SK-N-SH (cell line): ENCODE data around the gene ACOXL. TPM values are rescaled to one million over a fixed set of nuclear protein-coding genes. Genes with fewer than 3 reads are reported as not detected.

Experiments
- CTCF ChIA-PET: fragments of 300-600, 350-600 bp; formaldehyde crosslinking; extraction: SDS; loops from one replicate; lab custom pipeline; 2021; lab: Yijun Ruan, JAX
- POLR2A ChIA-PET: fragments of 350-600 bp; sonication (Branson Sonifier 250); formaldehyde crosslinking; extraction: SDS; loops from one replicate; lab custom pipeline; 2020; ENCODE audit warnings: antibody characterized with exemption, inconsistent platforms; lab: Yijun Ruan, JAX
- DNase-seq: peaks from one replicate; pipeline ENCODE4 v3.0.0; 2012
- H2AFZ ChIP-seq: fragments of 200-600 bp; sonication (generic); 2 replicates; pipeline ENCODE4 v1.8.1; 2016; ENCODE audit warnings: antibody characterized with exemption, mild to moderate bottlenecking, low read depth
- H3F3A ChIP-seq: fragments of 200-600 bp; sonication (generic); replicated peaks from 2 replicates; pipeline ENCODE3; 2016; ENCODE audit warnings: antibody characterized with exemption, mild to moderate bottlenecking; ENCODE audit not compliant: insufficient read depth
- H3K27ac ChIP-seq, 2 experiments: fragments of 200-500 bp in 1 of 2; fragments of 200-600 bp in 1 of 2; sonication (Bioruptor generic) in 1 of 2; sonication (generic), shearing (Covaris generic) in 1 of 2; 2 replicates each; pipeline versions ENCODE4 v1.5.1 to v1.6.1; 2014 to 2016; ENCODE audit warnings: low read depth in 2 of 2, inconsistent platforms in 1 of 2, low read length in 1 of 2, mild to moderate bottlenecking in 1 of 2, mixed read lengths in 1 of 2
- H3K27me3 ChIP-seq: fragments of 200-600 bp; sonication (generic), shearing (Covaris generic); 2 replicates; pipeline ENCODE4 v1.6.1; 2016; ENCODE audit warnings: mixed run types; ENCODE audit not compliant: insufficient read depth
- H3K36me3 ChIP-seq, 2 experiments: fragments of 200-500 bp in 1 of 2; fragments of 200-600 bp in 1 of 2; sonication (Bioruptor generic) in 1 of 2; sonication (generic) in 1 of 2; replicated peaks in 1 of 2; 2 replicates each; pipeline versions ENCODE3 to v1.5.1; 2014 to 2016; ENCODE audit warnings: low read length in 1 of 2, mild to moderate bottlenecking in 1 of 2; ENCODE audit not compliant: insufficient read depth in 2 of 2, control insufficient read depth in 1 of 2
- H3K4me1 ChIP-seq, 2 experiments: fragments of 200-500 bp in 1 of 2; fragments of 200-600 bp in 1 of 2; sonication (Bioruptor generic) in 1 of 2; sonication (generic), shearing (Covaris generic) in 1 of 2; 2 replicates each; pipeline versions ENCODE4 v1.5.1 to v1.6.1; 2014 to 2016; ENCODE audit warnings: low read depth in 1 of 2, low read length in 1 of 2, mixed run types in 1 of 2; ENCODE audit not compliant: insufficient read depth in 2 of 2, control insufficient read depth in 1 of 2
- H3K4me2 ChIP-seq: fragments of 200-600 bp; sonication (generic), shearing (Covaris generic); 2 replicates; pipeline ENCODE4 v1.6.1; 2017; ENCODE audit warnings: mixed run types
- H3K4me3 ChIP-seq, 2 experiments: fragments of 200-500 bp in 1 of 2; fragments of 200-600 bp in 1 of 2; sonication (Bioruptor generic) in 1 of 2; sonication (generic), shearing (Covaris generic) in 1 of 2; 2 replicates each; pipeline versions ENCODE4 v1.5.1 to v1.8.1; 2014 to 2016; ENCODE audit warnings: low read depth in 2 of 2, inconsistent platforms in 1 of 2, low read length in 1 of 2, mild to moderate bottlenecking in 1 of 2, mixed read lengths in 1 of 2, moderate library complexity in 1 of 2
- H3K79me2 ChIP-seq: fragments of 200-600 bp; sonication (generic); 2 replicates; pipeline ENCODE4 v1.8.1; 2017; ENCODE audit warnings: mild to moderate bottlenecking; ENCODE audit not compliant: insufficient read depth
- H3K9ac ChIP-seq: fragments of 200-600 bp; sonication (generic); 2 replicates; pipeline ENCODE4 v1.6.1; 2017; ENCODE audit warnings: mixed run types
- H3K9me2 ChIP-seq: fragments of 200-600 bp; sonication (generic); 2 replicates; pipeline ENCODE4 v1.6.1; 2017; ENCODE audit warnings: mixed run types
- H3K9me3 ChIP-seq: fragments of 200-600 bp; sonication (generic); 2 replicates; pipeline ENCODE4 v1.6.1; 2017; ENCODE audit warnings: mixed run types, mild to moderate bottlenecking, moderate library complexity
- H4K20me1 ChIP-seq: fragments of 200-600 bp; sonication (generic); 2 replicates; pipeline ENCODE4 v1.6.1; 2017; ENCODE audit warnings: mild to moderate bottlenecking, mixed run types; ENCODE audit not compliant: insufficient read depth
- CHD2 ChIP-seq: fragments of 150-350 bp; IDR thresholded peaks from 2 replicates; pipeline ENCODE4 v1.6.1; 2018; ENCODE audit warnings: low read length; ENCODE audit not compliant: partially characterized antibody
- ELF1 ChIP-seq: IDR thresholded peaks from 2 replicates; pipeline ENCODE4 v1.4.0; 2012
- FOSL2 ChIP-seq: IDR thresholded peaks from 2 replicates; pipeline ENCODE4 v1.4.0; 2012; ENCODE audit warnings: low read depth, mild to moderate bottlenecking, moderate library complexity, borderline replicate concordance
- FOXJ3 ChIP-seq: sonication (generic); formaldehyde crosslinking; IDR thresholded peaks from 2 replicates; pipeline ENCODE4 v1.5.1; 2020; ENCODE audit warnings: mild to moderate bottlenecking, missing genetic modification reagents
- FOXM1 ChIP-seq: IDR thresholded peaks from 2 replicates; pipeline ENCODE4 v1.4.0; 2012; ENCODE audit warnings: low read depth, mild to moderate bottlenecking
- GABPA ChIP-seq: IDR thresholded peaks from 2 replicates; pipeline ENCODE4 v1.4.0; 2012; ENCODE audit warnings: low read depth, mild to moderate bottlenecking
- MXI1 ChIP-seq: IDR thresholded peaks from 2 replicates; pipeline ENCODE4 v1.6.1; 2012; ENCODE audit warnings: mild to moderate bottlenecking, low read depth, low read length, improper control_type of control experiment
- RXRA ChIP-seq: IDR thresholded peaks from 2 replicates; pipeline ENCODE4 v1.4.0; 2012; ENCODE audit warnings: low read depth, mild to moderate bottlenecking, borderline replicate concordance
- SIN3A ChIP-seq: IDR thresholded peaks from 2 replicates; pipeline ENCODE4 v1.6.1; 2012; ENCODE audit warnings: low read depth, mild to moderate bottlenecking, low read length, moderate library complexity, borderline replicate concordance
- SMC3 ChIP-seq: IDR thresholded peaks from 2 replicates; pipeline ENCODE4 v1.6.1; 2012; ENCODE audit warnings: low read depth, low read length, improper control_type of control experiment
- TCF12 ChIP-seq: IDR thresholded peaks from 2 replicates; pipeline ENCODE4 v1.4.0; 2012
- YY1 ChIP-seq: IDR thresholded peaks from 2 replicates; pipeline ENCODE4 v1.4.0; 2012; ENCODE audit warnings: low read depth, mild to moderate bottlenecking
- WGBS: methylation state at CpG from one replicate; pipeline ENCODE4 v1.1.6; 2017; ENCODE audit warnings: low lambda C conversion rate; 5-methylcytosine and 5-hydroxymethylcytosine counted together
- polyA plus RNA-seq, 3 experiments: library from polyadenylated mRNA; depleted of rRNA; stranded (reverse); fragments of >200 nt; gene quantifications; 2 replicates each; pipeline ENCODE4 v1.2.3, GENCODE V29; 2012
- TF ChIP-seq, protein P1 (sequence below): fragments of 150-350 bp; IDR thresholded peaks from 2 replicates; pipeline ENCODE4 v1.6.1; 2017; ENCODE audit warnings: antibody characterized with exemption, low read length, low read depth, borderline replicate concordance
- TF ChIP-seq, protein P2 (sequence below): IDR thresholded peaks from 2 replicates; pipeline ENCODE4 v1.4.0; 2012; ENCODE audit warnings: low read depth, borderline replicate concordance
- TF ChIP-seq, protein P3 (sequence below): fragments of 200-600 bp; sonication (generic); IDR thresholded peaks from 2 replicates; pipeline ENCODE4 v1.6.1; 2017; ENCODE audit warnings: antibody characterized with exemption, mild to moderate bottlenecking, moderate library complexity
- TF ChIP-seq, protein P4 (sequence below): IDR thresholded peaks from 2 replicates; pipeline ENCODE4; 2012
- TF ChIP-seq, protein P5 (sequence below): fragments of 150-350 bp; IDR thresholded peaks from 2 replicates; pipeline ENCODE4 v1.6.1; 2016; ENCODE audit warnings: mild to moderate bottlenecking, low read depth, low read length

Gene ACOXL
- polyA plus RNA-seq, 1 of the 3 experiments (the other 2 are of a cell fraction), result not detected

DNA sequence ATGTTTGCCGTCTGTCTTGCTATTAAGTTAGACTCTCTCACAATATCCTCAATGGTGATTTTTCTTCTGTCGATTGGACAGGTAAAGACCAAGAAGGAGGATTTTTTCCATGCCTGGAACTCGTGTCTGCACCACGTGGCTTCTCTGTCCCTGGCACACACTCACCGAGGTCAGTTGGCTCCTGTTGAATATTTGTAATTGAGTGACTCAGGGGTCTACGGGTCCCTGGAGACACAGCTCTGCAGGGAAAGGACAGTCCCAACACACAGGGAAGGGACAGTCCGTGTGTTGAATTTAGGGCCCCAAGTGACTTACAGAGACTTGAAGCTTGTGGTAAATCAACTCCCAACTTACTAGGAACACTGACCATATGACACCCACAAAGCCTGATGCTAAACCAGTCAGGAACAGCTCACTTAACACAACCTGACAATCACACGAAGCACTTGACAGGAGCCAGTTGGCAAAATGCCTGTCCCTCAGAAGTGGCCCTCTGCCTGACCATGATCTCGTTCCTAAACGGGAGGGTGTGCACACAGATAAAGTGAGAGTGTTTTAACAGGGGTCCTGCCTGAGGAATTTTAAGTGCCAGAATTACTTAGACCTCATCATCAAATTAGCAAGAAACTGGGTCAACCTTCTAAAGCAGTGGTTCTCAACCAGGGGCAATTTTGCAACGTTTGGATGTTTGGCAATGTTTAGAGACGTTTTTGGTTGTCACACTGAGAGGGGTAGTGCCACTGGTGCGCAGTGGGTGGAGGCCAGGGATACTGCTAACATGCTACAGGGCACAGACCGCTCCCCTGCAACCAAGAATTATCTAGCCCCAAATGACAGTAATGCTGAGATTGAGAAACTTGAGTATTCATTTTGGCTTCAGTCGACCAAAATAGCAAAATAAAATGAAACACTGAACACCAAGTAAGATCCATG lies 299.4 kb downstream of the ACOXL start:
- Histone ChIP-seq H2AFZ (no peak overlapping the region), H3K9me3 (no peaks in the 10 kb centered on the region), H3K27me3 (peaks cover 16% of the 10 kb centered on the region; the same call in 1 of the 2 replicates), H4K20me1 (no peaks in the 10 kb centered on the region), H3K9me2 (no peaks in the 10 kb centered on the region), H3K36me3 (no peaks in the 10 kb centered on the region), H3F3A (no peaks in the 10 kb centered on the region), H3K27ac (no peak overlapping the region), H3K9ac (no peak overlapping the region), H3K79me2 (no peaks in the 10 kb centered on the region), H3K4me1 (no peaks in the 10 kb centered on the region; a peak in 1 of 4 replicates), H3K4me3 (no peak overlapping the region), H3K4me2 (no peak overlapping the region)
- POLR2A ChIA-PET, result no interaction called here
- TF ChIP-seq YY1 (no peak), FOXJ3 (no peak), SMC3 (no peak), CHD2 (no peak), GABPA (no peak), FOSL2 (no peak), RXRA (no peak)
- TF ChIP-seq, protein P1, sequence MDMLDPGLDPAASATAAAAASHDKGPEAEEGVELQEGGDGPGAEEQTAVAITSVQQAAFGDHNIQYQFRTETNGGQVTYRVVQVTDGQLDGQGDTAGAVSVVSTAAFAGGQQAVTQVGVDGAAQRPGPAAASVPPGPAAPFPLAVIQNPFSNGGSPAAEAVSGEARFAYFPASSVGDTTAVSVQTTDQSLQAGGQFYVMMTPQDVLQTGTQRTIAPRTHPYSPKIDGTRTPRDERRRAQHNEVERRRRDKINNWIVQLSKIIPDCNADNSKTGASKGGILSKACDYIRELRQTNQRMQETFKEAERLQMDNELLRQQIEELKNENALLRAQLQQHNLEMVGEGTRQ, result no peak
- TF ChIP-seq, protein P2, sequence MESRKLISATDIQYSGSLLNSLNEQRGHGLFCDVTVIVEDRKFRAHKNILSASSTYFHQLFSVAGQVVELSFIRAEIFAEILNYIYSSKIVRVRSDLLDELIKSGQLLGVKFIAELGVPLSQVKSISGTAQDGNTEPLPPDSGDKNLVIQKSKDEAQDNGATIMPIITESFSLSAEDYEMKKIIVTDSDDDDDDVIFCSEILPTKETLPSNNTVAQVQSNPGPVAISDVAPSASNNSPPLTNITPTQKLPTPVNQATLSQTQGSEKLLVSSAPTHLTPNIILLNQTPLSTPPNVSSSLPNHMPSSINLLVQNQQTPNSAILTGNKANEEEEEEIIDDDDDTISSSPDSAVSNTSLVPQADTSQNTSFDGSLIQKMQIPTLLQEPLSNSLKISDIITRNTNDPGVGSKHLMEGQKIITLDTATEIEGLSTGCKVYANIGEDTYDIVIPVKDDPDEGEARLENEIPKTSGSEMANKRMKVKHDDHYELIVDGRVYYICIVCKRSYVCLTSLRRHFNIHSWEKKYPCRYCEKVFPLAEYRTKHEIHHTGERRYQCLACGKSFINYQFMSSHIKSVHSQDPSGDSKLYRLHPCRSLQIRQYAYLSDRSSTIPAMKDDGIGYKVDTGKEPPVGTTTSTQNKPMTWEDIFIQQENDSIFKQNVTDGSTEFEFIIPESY, result no peak
- no peak for DNase-seq
- WGBS, result 53% methylated on average over 15 of the region's 15 CpGs
- CTCF ChIA-PET, result interaction anchor here (1.2 to 1.6 kb wide), 3 partner anchors 41 to 276 kb away, joined by 3 to 4 read pairs (median 3); no protein-coding TSS in a partner anchor

DNA sequence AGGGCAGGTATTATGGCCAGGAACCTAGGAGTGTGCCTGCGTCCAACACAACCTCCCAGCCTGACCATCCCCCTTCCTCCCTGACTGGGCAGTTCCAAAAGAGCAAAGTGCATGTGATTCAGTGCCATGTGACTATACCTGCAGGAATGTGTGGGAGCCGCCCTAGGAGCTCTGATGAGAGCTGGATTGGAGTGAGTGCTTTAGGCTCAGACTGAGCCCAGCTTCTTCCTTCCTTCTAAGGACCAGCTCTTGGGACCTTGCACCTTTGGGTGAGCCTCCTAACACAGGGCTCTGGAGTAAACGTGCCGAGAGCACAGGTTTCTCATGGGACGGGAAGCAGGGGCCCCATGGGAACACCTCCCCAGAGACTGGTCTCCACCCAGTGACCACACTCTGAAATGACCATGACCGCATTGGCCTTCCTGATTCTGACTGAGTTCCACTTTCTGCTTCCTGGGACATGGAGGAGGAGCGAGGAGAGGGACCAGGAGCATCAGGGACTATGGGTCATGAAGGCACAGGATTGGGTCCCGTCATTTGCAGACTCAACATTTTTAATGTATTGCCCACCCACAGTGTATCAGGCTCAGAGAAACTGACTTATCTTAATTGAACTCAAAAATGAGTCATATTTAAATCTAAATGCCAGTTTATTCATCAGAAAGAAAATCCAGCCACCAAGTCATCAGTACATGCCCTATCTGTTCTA lies 300.5 kb downstream of the ACOXL start:
- H3K27ac ChIP-seq, result no peak overlapping the region
- H3K4me3 ChIP-seq, result no peak overlapping the region
- TF ChIP-seq RXRA (no peak), SMC3 (no peak), FOXM1 (no peak), TCF12 (no peak), GABPA (no peak), SIN3A (no peak), ELF1 (no peak), MXI1 (no peak)
- TF ChIP-seq, protein P3, sequence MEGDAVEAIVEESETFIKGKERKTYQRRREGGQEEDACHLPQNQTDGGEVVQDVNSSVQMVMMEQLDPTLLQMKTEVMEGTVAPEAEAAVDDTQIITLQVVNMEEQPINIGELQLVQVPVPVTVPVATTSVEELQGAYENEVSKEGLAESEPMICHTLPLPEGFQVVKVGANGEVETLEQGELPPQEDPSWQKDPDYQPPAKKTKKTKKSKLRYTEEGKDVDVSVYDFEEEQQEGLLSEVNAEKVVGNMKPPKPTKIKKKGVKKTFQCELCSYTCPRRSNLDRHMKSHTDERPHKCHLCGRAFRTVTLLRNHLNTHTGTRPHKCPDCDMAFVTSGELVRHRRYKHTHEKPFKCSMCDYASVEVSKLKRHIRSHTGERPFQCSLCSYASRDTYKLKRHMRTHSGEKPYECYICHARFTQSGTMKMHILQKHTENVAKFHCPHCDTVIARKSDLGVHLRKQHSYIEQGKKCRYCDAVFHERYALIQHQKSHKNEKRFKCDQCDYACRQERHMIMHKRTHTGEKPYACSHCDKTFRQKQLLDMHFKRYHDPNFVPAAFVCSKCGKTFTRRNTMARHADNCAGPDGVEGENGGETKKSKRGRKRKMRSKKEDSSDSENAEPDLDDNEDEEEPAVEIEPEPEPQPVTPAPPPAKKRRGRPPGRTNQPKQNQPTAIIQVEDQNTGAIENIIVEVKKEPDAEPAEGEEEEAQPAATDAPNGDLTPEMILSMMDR, result no peak
- TF ChIP-seq, protein P4, sequence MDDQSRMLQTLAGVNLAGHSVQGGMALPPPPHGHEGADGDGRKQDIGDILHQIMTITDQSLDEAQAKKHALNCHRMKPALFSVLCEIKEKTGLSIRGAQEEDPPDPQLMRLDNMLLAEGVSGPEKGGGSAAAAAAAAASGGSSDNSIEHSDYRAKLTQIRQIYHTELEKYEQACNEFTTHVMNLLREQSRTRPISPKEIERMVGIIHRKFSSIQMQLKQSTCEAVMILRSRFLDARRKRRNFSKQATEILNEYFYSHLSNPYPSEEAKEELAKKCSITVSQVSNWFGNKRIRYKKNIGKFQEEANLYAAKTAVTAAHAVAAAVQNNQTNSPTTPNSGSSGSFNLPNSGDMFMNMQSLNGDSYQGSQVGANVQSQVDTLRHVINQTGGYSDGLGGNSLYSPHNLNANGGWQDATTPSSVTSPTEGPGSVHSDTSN, result no peak
- TF ChIP-seq, protein P5, sequence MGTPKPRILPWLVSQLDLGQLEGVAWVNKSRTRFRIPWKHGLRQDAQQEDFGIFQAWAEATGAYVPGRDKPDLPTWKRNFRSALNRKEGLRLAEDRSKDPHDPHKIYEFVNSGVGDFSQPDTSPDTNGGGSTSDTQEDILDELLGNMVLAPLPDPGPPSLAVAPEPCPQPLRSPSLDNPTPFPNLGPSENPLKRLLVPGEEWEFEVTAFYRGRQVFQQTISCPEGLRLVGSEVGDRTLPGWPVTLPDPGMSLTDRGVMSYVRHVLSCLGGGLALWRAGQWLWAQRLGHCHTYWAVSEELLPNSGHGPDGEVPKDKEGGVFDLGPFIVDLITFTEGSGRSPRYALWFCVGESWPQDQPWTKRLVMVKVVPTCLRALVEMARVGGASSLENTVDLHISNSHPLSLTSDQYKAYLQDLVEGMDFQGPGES, result no peak
- no peaks in the 10 kb centered on the region for H3K9me2 ChIP-seq
- H3K79me2 ChIP-seq, result no peaks in the 10 kb centered on the region
- DNase-seq, result no peak
- no peaks in the 10 kb centered on the region for H3K9me3 ChIP-seq
- CTCF ChIA-PET, result interaction anchor here (0.6 kb wide), 1 partner anchor 37 kb away, joined by 3 read pairs; no protein-coding TSS in a partner anchor
- no peaks in the 10 kb centered on the region; a peak in 1 of 4 replicates for H3K4me1 ChIP-seq
- no peaks in the 10 kb centered on the region for H4K20me1 ChIP-seq
- H2AFZ ChIP-seq, result no peak overlapping the region
- H3K9ac ChIP-seq, result no peak overlapping the region
- 74% methylated on average over 6 of the region's 8 CpGs for WGBS
- H3K36me3 ChIP-seq, result no peaks in the 10 kb centered on the region
- H3K4me2 ChIP-seq, result no peak overlapping the region
- no peaks in the 10 kb centered on the region for H3F3A ChIP-seq
- POLR2A ChIA-PET, result no interaction called here
- peaks cover 18% of the 10 kb centered on the region; the same call in 1 of the 2 replicates for H3K27me3 ChIP-seq
